ENCODE results near the gene HAPLN3. TPM values are rescaled to one million over a fixed set of nuclear protein-coding genes. Genes with fewer than 3 reads are reported as not detected.
"Not testable (repeated sequence)": the region's sequence is repeated elsewhere in the genome, so short reads cannot be mapped to it uniquely, and the experiment has no call there.

The HAPLN3 gene
- total RNA-seq: 64.8 and 119 TPM in 2 replicates

DNA sequence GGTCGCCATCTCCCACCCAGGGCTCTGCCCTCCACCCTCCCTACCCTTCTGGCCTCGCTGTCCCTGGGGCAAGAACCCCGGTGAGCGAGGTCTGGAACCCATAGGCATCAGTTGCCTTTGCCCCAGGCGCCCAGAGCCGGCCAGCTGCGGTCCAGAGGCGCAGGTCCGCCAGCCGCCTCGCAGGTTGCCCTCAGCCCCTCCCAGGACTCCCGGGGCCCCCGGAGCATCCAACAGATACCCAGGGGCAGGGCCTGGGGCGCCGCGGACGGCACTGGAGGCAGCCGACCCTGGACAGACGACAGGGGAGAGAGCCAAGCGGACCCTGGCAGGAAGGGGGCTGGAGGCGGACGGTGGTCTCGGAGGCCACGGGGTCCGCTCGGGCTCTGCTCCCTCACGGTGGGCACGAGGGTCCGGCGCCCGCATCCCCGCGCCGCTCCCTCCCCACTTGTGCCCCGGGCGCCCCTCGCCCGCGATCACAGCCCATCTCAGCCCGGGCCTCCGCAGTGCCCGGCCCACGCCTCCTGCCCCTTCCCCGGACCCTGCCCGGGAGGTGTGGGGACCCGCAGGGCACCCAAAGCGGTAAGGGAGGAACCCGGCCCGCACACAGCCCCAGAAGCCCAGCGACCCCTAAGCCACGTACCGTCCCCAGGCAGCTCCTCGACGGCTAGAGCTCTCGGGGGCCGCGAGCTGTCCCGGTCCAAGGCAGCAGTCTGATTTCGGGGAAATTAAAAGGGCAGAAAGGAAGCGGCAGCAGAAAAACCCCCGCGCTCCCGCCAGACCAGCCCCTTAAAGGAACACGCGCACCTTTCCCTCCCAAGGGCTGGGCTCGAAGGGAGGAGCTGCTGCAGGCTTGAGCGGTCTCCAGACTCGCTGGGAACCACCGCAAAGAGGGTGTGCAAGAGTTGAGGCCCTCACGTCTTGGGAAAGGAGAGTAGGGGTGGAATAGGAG is at the start of gene HAPLN3:
Gene HAPLN3, minus strand, starts transcription at position 726 of the 949 bp plus-strand sequence. CDS start 8,246 bp downstream, outside the sequence.
- peak in 1 of 2 donors; percentile 65 for DNase-seq (ENCODE audit: low read depth in 2 of 2)

- no peak for DNase-seq (ENCODE audit: low read depth in 2 of 2)
Observed at GRCh38 chr15:88940110-88940675, 44.8 kb upstream of the HAPLN3 start.

GRCh38 chr15:88939486-88939806 is 44.1 kb upstream of the HAPLN3 start:
- no peak for DNase-seq (ENCODE audit: low read depth in 2 of 2)

- DNase-seq (ENCODE audit: low read depth in 2 of 2): peak in 1 of 2 donors; percentile 32
Observed at GRCh38 chr15:88938802-88939485, 43.6 kb upstream of the HAPLN3 start.

DNA sequence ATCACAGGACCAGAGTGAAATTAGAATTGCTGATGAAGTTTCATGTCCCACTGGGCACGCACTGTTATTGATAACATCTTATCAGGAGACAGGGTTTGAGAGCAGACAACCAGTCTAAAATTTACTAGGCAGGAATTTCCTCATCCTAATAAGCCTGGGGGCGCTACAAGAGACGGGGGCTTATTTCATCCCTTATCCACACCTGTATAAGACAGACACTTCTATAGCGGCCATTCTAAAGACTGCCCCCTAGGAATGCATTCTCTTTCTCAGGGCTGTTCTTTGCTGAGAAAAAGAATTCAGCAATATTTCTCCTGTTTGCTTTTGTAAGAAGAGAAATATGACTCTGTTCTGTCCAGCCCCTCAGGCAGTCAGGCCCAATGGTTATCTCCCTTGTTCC is 39.1 kb upstream of the HAPLN3 start:
- DNase-seq (ENCODE audit: low read depth in 2 of 2): not testable (repeated sequence)

GRCh38 chr15:88932875-88933330 is 37.6 kb upstream of the HAPLN3 start:
- no peak for DNase-seq (ENCODE audit: low read depth in 2 of 2)

GRCh38 chr15:88932271-88932874 is 37.0 kb upstream of the HAPLN3 start:
- DNase-seq (ENCODE audit: low read depth in 2 of 2): no peak

- DNase-seq (ENCODE audit: low read depth in 2 of 2): no peak
Observed at GRCh38 chr15:88930579-88930978, 35.2 kb upstream of the HAPLN3 start.

DNA sequence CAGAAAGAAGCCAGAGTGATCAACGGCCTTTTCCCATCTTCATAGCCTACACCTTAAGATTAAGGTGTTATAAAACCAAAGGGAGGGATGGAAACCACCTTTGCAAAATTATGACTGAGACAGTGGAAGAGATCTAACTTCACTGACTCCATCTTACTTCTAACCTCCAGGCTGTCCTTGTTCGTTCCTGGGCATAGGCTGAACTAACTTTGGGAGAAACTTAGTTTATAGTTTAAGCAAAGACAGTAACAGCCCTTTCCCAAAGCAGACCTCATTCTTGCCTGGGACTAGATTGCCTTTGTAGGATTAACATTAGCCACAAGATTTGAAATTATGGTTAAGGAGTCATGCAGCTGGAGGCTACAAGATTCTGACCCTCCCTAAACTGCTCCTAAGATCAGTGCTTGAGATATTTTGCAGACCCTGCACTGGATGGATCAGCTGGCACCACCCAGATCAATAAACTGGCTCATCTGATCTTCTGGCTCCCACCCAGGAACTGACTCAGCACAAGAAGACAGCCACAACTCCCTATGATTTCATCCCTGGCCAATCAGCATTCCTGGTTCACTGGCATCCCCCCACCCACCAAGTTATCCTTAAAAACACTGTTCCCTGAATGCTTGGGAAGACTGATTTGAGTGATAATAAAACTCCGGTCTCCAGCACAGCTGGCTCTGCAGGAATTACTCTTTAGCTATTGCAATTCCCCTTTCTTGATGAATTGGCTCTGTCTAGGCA is 34.2 kb upstream of the HAPLN3 start:
- not testable (repeated sequence) for DNase-seq (ENCODE audit: low read depth in 2 of 2)

DNA sequence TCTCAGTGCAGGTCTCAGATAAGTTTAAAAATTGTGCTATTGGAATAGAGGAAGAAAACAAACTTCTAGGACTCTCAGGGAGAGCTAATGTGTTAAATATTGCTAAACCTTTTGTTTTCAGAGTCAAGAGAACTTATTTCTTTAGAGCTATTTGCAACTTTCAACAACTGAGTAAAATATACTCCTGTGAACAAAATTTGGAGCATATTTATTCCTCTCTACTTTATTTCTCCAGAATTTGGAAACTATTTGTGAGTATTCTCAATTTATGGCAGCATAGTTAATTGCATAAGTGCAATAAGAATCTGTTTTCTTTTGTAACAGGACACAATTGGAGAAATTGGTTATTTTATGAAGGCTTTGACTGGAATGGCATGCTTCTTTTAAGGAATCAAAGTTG is 32.8 kb upstream of the HAPLN3 start:
- DNase-seq (ENCODE audit: low read depth in 2 of 2): not testable (repeated sequence)

- not testable (repeated sequence) for DNase-seq (ENCODE audit: low read depth in 2 of 2)
Observed at GRCh38 chr15:88925648-88926047, 30.3 kb upstream of the HAPLN3 start.

DNA sequence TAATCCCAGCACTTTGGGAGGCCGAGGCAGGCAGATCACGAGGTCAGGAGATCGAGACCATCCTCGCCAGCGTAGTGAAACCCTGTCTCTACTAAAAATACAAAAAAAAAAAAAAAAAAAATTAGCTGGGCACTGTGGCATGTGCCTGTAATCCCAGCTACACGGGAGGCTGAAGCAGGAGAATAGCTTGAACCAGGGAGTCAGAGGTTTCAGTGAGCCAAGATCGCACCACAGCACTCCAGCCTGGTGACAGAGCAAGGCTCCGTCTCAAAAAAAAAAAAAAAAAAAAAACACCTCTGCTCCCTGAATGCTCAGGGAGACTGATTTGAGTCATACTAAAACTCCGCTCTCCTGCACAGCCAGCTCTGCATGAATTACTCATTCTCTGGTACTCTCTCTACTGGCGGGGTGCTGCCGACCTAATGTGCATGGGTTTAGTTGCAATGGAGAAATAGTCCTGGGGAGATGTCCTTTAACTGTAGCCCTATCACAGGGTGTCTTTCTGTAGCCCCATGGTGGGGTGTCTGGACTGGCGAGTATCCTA is 25.6 kb upstream of the HAPLN3 start:
- not testable (repeated sequence) for DNase-seq (ENCODE audit: low read depth in 2 of 2)

GRCh38 chr15:88920186-88920891 is 25.0 kb upstream of the HAPLN3 start:
- no peak for DNase-seq (ENCODE audit: low read depth in 2 of 2)

GRCh38 chr15:88918738-88919137 is 23.4 kb upstream of the HAPLN3 start:
- no peak for DNase-seq (ENCODE audit: low read depth in 2 of 2)

- DNase-seq (ENCODE audit: low read depth in 2 of 2): no peak
Observed at GRCh38 chr15:88917760-88918159, 22.4 kb upstream of the HAPLN3 start.

DNA sequence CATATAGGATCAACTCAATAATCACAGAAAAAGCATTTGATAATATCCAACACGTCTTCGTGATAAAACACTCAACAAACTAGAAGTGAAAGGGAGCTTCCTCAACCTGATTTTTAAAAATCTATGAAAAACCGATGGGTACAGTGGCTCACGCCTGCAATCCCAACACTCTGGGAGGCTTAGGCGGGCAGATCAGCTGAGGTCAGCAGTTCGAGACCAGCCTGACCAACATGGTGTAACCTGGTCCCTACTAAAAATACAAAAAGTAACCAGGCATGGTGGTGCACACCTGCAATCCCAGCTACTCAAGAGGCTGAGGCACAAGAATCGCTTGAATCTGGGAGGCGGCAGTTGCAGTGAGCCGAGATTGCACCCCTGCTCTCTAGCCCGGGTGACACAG is 20.0 kb upstream of the HAPLN3 start:
- no peak for DNase-seq (ENCODE audit: low read depth in 2 of 2)

DNA sequence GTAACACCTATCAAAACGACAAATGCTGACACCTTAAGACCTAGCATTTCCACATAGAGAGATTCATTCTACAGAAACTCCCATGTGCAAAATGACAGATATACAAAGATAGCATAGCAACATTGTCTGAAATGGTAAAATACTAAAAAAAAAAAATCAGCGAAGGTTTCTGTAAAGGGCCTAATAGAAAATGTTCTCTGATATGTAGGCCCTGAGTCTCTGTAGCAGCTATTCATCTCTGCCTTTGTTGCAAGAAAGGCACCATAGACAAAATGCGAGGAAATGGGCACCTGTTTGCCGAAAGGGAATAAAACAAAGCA is 18.5 kb upstream of the HAPLN3 start:
- DNase-seq (ENCODE audit: low read depth in 2 of 2): no peak

- DNase-seq (ENCODE audit: low read depth in 2 of 2): peak in 1 of 2 donors; percentile 64
Observed at GRCh38 chr15:88913017-88913849, 17.9 kb upstream of the HAPLN3 start, which contains the start of gene MFGE8. MFGE8 (minus strand) TSS chr15:88913379; CDS start chr15:88913319, 60 bp downstream.

- peak in 1 of 2 donors; percentile 19 for DNase-seq (ENCODE audit: low read depth in 2 of 2)
Observed at GRCh38 chr15:88912500-88912921, 17.2 kb upstream of the HAPLN3 start.
